Stomach smooth muscle (tissue), 2 donors: ENCODE measurements around the gene CDK17.
"Not testable (repeated sequence)": the region's sequence is repeated elsewhere in the genome, so short reads cannot be mapped to it uniquely, and the experiment has no call there.

Experiments
- H3K27ac ChIP-seq: one replicate; pipeline ENCODE4 v1.7.0; 2013; ENCODE audit warnings: mild to moderate bottlenecking, low read length, inconsistent platforms
- H3K27me3 ChIP-seq, 2 donors: one replicate each; pipeline ENCODE4 v1.7.0; 2013; ENCODE audit warnings: low read length in 2 of 2; ENCODE audit not compliant: insufficient read depth in 2 of 2, control insufficient read depth in 1 of 2
- H3K36me3 ChIP-seq, 2 donors: one replicate each; pipeline ENCODE4 v1.7.0; 2013; ENCODE audit warnings: low read length in 2 of 2; ENCODE audit not compliant: control insufficient read depth in 2 of 2, insufficient read depth in 2 of 2
- H3K4me1 ChIP-seq: one replicate; pipeline ENCODE4 v1.7.0; 2013; ENCODE audit warnings: low read length; ENCODE audit not compliant: control insufficient read depth, insufficient read depth
- H3K4me3 ChIP-seq, 2 donors: one replicate each; pipeline ENCODE4 v1.7.0; 2013; ENCODE audit warnings: low read length in 2 of 2
- H3K9ac ChIP-seq, 2 donors: one replicate each; pipeline ENCODE4 v1.7.0; 2013; ENCODE audit warnings: low read length in 2 of 2, mild to moderate bottlenecking in 1 of 2
- H3K9me3 ChIP-seq, 2 donors: one replicate each; pipeline ENCODE4 v1.7.0; 2013; ENCODE audit warnings: low read length in 2 of 2; ENCODE audit not compliant: control insufficient read depth in 2 of 2
- donor health status: healthy.
- donor health status: Pancreatic carcinoma.

Gene CDK17

DNA sequence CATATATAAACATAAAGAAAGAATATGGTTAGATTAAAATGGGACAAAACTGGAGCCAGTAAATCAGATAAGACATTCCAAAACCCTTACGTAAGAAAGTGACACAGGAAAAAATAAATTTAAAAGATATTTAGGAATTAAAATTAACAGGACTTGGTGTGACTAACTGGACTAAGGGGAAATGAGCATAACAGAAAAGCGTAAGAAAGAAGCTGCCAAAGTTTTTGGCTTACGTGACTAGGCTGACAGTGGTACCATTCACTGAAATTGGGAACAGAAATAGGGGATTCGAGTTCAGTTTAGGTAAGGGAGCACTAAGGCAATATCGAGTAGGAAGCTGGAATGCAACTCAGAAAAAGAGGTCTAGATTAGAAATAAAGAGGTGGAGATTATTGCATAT, 7.8 kb downstream of the CDK17 start:
- no peaks in the 10 kb centered on the region for H3K27me3 ChIP-seq
- no peak overlapping the region for H3K4me3 ChIP-seq
- no peak overlapping the region for H3K27ac ChIP-seq
- no peak overlapping the region for H3K9ac ChIP-seq
- H3K4me1 ChIP-seq: peaks cover 5% of the 10 kb centered on the region
- H3K36me3 ChIP-seq: no peaks in the 10 kb centered on the region
- no peaks in the 10 kb centered on the region for H3K9me3 ChIP-seq

DNA sequence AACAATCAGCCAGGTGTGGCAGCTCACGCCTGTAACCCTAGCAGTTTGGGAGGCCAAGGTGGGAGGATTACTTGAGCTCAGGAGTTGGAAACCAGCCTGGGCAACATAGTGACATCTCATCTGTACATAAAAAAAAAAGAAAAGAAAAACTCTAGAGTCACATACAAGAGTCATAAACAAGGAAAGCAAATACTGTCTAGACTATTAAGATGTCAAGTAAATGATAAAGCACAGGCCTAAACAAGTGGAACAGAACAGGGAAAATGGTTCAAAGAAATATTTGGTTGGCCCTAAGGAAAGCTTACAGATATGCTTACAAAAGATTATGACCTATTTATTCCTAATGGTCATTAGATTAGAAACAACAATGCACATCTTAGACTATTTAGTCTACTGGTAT, 12.3 kb downstream of the CDK17 start:
- H3K27me3 ChIP-seq: no peaks in the 10 kb centered on the region
- no peak overlapping the region for H3K4me3 ChIP-seq
- H3K9ac ChIP-seq: no peak overlapping the region
- H3K4me1 ChIP-seq: peaks cover 5% of the 10 kb centered on the region
- H3K36me3 ChIP-seq: no peaks in the 10 kb centered on the region
- H3K27ac ChIP-seq: no peak overlapping the region
- no peaks in the 10 kb centered on the region for H3K9me3 ChIP-seq

DNA sequence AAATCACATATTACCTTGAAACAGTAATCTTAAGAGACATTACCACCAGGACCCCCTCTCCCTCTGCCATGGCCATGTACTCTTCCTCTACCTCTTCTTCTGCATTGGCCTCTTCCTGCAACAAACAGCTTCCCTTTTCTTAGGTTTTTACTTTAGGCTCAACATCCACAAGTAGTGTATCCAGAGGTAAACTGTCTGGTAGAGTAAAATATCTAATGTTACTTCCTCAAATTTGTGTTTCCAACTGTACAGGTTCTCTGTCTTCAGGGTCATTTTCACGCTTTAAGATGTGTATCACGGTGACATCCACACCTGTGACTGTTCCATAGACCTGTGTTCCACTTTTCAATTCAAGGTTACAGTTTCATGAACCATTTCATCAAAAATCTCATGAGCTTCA, 13.4 kb downstream of the CDK17 start:
- no peaks in the 10 kb centered on the region for H3K9me3 ChIP-seq
- H3K36me3 ChIP-seq: no peaks in the 10 kb centered on the region
- H3K9ac ChIP-seq: no peak overlapping the region
- no peaks in the 10 kb centered on the region for H3K27me3 ChIP-seq
- peaks cover 5% of the 10 kb centered on the region for H3K4me1 ChIP-seq
- no peak overlapping the region for H3K27ac ChIP-seq
- no peak overlapping the region for H3K4me3 ChIP-seq

DNA sequence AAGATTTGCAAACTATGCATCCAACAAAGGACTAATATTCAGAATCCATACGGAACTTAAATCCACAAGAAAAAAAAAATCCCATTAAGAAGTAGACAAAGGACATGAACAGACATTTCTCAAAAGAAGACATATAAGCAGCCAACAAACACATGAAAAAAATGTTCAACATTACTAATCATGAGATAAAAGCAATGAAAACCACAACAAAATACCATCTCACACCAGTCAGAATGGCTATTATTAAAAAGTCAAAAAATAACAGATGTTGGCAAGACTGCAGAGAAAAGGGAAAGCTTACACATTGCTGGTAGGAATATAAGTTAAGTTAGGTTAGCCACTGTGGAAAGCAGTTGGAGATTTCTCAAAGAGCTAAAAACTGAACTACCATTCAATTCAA, 16.2 kb downstream of the CDK17 start:
- peaks cover 5% of the 10 kb centered on the region for H3K4me1 ChIP-seq
- H3K4me3 ChIP-seq: no peak overlapping the region
- H3K36me3 ChIP-seq: no peaks in the 10 kb centered on the region

DNA sequence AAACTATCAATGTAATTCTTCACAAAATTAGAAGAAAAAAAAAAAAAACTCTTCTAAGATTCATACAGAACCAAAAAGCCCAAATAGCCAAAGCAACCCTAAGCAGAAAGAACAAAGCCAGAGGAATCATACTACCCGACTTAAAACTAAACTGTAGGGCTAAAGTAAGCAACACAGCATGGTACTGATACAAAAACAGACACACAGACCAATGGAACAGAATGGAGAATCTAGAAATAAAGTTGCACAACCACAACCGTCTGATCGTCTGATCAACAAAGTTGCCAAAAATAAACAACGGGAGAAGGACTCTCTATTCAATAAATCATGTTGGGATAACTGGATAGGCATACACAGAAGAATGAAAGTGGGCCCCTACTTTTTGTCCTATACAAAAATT, 16.9 kb downstream of the CDK17 start:
- H3K36me3 ChIP-seq: no peaks in the 10 kb centered on the region

More for the DNA sequence above, 16.2 kb downstream of the CDK17 start:
- no peaks in the 10 kb centered on the region for H3K27me3 ChIP-seq
- H3K27ac ChIP-seq: no peak overlapping the region
- H3K9me3 ChIP-seq: no peaks in the 10 kb centered on the region
- no peak overlapping the region for H3K9ac ChIP-seq

DNA sequence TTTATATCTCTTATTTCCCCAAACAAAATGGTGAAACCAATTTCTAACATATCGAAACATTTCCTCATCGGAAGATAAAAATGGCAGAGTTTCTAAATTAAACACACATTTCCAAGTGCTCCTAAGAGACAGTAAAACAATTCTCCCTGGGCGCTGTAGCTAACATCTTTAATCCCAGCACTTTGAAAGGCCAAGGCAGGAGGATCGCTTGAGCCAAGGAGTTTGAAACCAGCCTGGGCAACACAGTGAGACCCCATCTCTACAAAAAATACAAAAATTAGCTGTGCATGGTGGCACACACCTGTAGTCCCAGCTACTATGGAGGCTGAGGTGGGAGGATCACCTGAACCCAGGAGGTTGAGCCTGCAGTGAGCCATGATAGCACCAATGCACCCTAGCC, 20.5 kb downstream of the CDK17 start:
- H3K27me3 ChIP-seq, H3K4me1 ChIP-seq, H3K36me3 ChIP-seq, H3K9ac ChIP-seq, H3K9me3 ChIP-seq, H3K4me3 ChIP-seq, H3K27ac ChIP-seq: not testable (repeated sequence)

More for the DNA sequence above, 16.9 kb downstream of the CDK17 start:
- Histone ChIP-seq H3K4me1 (peaks cover 5% of the 10 kb centered on the region), H3K4me3 (no peak overlapping the region), H3K27me3 (no peaks in the 10 kb centered on the region), H3K9ac (no peak overlapping the region), H3K27ac (no peak overlapping the region), H3K9me3 (no peaks in the 10 kb centered on the region)

DNA sequence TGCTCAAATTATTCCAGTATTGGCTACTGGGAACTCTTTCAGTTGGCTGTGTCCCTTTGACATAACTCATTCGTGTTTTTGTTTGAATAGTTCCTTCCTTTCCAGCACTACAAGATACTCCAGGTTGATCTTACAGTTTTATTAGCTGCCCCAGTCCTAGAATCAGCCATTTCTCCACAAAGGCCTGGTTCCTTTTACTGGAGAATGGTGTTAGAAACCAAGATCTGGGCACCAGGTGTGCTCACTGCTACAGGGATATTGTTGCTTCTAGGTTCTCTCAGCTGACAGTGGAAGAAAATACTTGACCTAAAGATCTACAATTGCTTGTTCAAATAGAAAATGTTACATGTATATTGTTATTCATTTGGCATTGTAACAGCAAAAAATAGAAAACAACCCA, 21.9 kb downstream of the CDK17 start:
- H3K36me3 ChIP-seq: no peaks in the 10 kb centered on the region
- no peak overlapping the region for H3K4me3 ChIP-seq
- no peak overlapping the region for H3K9ac ChIP-seq
- no peak overlapping the region for H3K27ac ChIP-seq
- no peaks in the 10 kb centered on the region for H3K9me3 ChIP-seq
- H3K27me3 ChIP-seq: no peaks in the 10 kb centered on the region
- H3K4me1 ChIP-seq: peaks cover 6% of the 10 kb centered on the region

DNA sequence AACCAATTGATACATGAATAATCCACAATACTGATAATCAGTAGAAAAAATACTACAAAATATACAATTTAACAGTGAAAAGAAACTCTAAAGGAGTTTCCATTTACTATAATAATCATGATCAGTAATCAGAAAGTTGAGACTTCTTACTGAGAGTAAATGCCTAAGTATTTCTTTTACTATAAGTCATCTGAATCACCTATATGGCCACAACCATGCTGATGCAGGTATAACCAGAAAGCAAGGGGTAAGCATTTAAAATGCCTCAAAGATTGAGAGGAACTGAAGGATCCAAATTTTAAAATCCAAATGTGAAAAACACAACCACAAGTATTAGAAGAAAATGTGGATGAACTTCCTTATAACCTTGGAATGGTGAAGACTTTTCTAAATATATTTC, 23.4 kb downstream of the CDK17 start:
- H3K27me3 ChIP-seq: no peaks in the 10 kb centered on the region
- no peak overlapping the region for H3K27ac ChIP-seq
- no peak overlapping the region for H3K4me3 ChIP-seq
- peaks cover 6% of the 10 kb centered on the region for H3K4me1 ChIP-seq
- no peaks in the 10 kb centered on the region for H3K36me3 ChIP-seq
- H3K9ac ChIP-seq: no peak overlapping the region
- no peaks in the 10 kb centered on the region for H3K9me3 ChIP-seq

DNA sequence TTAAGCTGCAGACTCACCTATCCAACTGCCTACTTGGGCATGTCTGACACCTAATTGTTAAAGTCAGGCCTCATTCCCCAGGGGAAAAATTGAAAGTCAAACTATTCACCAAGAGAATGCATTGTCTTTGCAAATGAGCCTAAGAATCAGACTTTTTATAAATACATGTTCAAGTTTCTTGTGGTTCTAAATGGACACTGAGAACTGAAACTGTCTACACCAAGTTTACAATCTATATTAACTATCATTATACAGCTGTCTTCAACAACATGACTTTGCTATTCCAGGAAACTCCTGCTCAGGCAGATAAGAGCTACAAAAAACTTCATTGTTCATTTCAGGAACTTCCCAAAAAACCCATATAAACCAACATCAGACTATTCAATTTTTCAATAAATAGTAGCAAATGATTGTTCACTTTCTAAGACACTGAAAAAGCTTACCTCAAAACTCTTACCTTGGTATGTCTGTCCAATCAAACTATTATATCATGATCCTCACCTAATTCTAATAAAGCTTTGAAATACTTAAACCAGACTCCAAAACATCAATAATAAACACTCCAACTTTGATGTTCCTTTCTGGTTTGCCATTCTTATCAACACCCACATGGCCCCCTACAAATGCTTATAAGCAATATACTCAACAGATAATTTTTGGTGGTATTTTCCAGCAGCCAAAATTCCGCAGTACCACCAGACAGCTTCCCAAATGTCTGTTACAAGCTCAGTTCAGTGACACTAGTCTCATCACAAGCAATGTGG, 24.2 kb downstream of the CDK17 start:
- peaks cover 6% of the 10 kb centered on the region for H3K4me1 ChIP-seq
- no peaks in the 10 kb centered on the region for H3K27me3 ChIP-seq
- H3K27ac ChIP-seq: no peak overlapping the region
- no peaks in the 10 kb centered on the region for H3K9me3 ChIP-seq
- H3K36me3 ChIP-seq: no peaks in the 10 kb centered on the region
- no peak overlapping the region for H3K9ac ChIP-seq
- H3K4me3 ChIP-seq: no peak overlapping the region

DNA sequence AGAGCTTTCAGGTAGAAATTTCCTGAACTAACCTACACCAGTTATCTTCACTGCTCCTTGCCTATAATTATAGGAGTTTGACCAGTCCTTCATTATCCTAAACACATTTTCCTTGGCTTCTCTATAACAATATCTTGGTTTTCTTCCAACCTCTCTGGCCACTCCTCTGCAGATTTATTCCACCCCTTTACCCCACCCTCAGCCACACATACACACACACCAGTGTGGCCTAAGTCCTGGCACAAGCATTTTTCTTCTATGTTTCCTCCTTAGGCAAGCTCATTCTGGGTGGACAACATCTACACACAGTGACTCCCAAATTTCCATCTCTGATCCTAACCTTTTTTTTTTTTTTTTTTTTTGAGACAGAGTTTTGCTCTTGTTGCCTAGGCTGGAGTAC, 25.1 kb downstream of the CDK17 start:
- no peak overlapping the region for H3K4me3 ChIP-seq
- H3K27me3 ChIP-seq: no peaks in the 10 kb centered on the region
- no peak overlapping the region for H3K27ac ChIP-seq
- H3K9ac ChIP-seq: no peak overlapping the region
- H3K9me3 ChIP-seq: no peaks in the 10 kb centered on the region
- H3K36me3 ChIP-seq: no peaks in the 10 kb centered on the region
- peaks cover 6% of the 10 kb centered on the region for H3K4me1 ChIP-seq

DNA sequence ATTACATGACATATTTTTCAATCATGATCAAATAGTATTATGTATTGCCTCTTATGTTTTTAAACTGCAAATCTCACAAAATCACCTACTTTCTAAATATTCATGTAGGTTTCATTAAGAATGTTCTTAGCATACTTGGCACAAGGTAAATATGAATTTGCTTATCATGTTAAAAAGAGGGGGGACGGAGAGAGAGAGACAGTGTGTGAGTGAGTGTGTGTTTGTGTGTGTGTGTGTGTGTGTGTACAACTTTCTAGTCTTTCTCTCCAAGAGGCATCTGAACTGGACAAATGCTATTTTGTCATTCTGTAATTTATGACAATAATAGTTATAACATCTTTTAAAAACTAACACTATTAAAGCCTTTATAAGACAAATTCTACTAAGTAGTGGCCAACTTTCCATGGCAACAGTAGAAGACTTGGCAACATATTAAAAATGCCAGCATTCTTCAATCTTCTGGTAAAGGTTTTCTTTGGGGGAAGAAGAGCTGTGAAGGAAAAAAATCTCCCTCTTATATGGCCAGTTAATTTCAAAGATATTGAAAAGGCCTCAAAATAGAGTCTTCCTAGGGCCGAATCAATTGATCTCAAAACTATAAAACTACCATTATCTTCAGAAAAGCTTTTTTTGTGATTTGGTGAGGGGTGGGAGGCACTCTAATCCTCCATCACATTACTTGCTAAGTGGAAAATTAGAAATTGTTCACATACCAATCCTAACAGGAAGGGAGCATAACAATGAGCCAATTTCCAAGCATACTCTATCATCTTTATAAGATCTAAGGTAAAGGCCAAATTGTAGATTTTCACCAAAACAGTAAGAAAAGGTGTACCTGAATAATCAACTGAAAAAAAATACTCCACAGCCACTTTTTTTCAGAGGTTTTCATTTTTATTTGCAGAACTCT, 28.2 kb downstream of the CDK17 start:
- no peaks in the 10 kb centered on the region for H3K27me3 ChIP-seq
- no peak overlapping the region for H3K27ac ChIP-seq
- peaks cover 6% of the 10 kb centered on the region for H3K4me1 ChIP-seq
- no peak overlapping the region for H3K4me3 ChIP-seq
- H3K9me3 ChIP-seq: no peaks in the 10 kb centered on the region
- H3K36me3 ChIP-seq: no peaks in the 10 kb centered on the region
- no peak overlapping the region for H3K9ac ChIP-seq
